ENCODE data around the gene ZNF768. TPM values are rescaled to one million over a fixed set of nuclear protein-coding genes. Genes with fewer than 3 reads are reported as not detected.

Gene ZNF768
- total RNA-seq, 1 donor from 2014 or later = 30.7 TPM

GRCh38 chr16:30535777-30536190 is 9.4 kb upstream of the ZNF768 start:
- peak overlapping the region; percentile 92 for H3K27ac ChIP-seq
- intact Hi-C loops (cut with DNase I) = loop anchor here (2.0 to 10.0 kb wide), 4 partner anchors 23 to 458 kb away; partner anchors contain the start of genes PPP4C, SEPHS2, ZNF764 and ZNF785
- TF ChIP-seq POLR2AphosphoS5 (IDR thresholded peaks at IDR 0.05; ENCODE audit: insufficient read depth in 1 of 2, low read depth in 1 of 2) (no peak), CTCF (IDR thresholded peaks at IDR 0.05) (peak; percentile 32 to 41 (median 34))
- peak overlapping the region; percentile 90 to 92 for H3K4me3 ChIP-seq
- peaks cover 33% of the 10 kb centered on the region for H3K4me1 ChIP-seq
- H3K27me3 ChIP-seq = no peaks in the 10 kb centered on the region
- H3K9me3 ChIP-seq = no peaks in the 10 kb centered on the region
- peaks cover 0 to 10% of the 10 kb centered on the region in 2 donors for H3K36me3 ChIP-seq
- no peak for DNase-seq (ENCODE audit: extremely low spot score in 2 of 2)

GRCh38 chr16:30535106-30535776 is 8.9 kb upstream of the ZNF768 start:
- Histone ChIP-seq H3K27ac (peak overlapping the region; percentile 92), H3K9me3 (no peaks in the 10 kb centered on the region), H3K27me3 (no peaks in the 10 kb centered on the region), H3K4me3 (peak overlapping the region; percentile 90 to 92), H3K4me1 (peaks cover 38% of the 10 kb centered on the region), H3K36me3 (peaks cover 0 to 10% of the 10 kb centered on the region in 2 donors)
- peak in 1 of 2 donors; percentile 50 for TF ChIP-seq POLR2AphosphoS5 (IDR thresholded peaks at IDR 0.05; ENCODE audit: insufficient read depth in 1 of 2, low read depth in 1 of 2)
- no peak for TF ChIP-seq CTCF (IDR thresholded peaks at IDR 0.05)
- TF ChIP-seq POLR2A (IDR thresholded peaks at IDR 0.05) = no peak
- no peak for DNase-seq (ENCODE audit: extremely low spot score in 2 of 2)
- intact Hi-C loops (cut with DNase I) = loop anchor here (2.0 to 10.0 kb wide), 4 partner anchors 24 to 458 kb away; partner anchors contain the start of genes PPP4C, SEPHS2, ZNF764 and ZNF785

GRCh38 chr16:30534368-30535105 is 8.2 kb upstream of the ZNF768 start, which contains the start of gene ZNF747:
ZNF747 (minus strand) TSS chr16:30534858; CDS start chr16:30534679, 179 bp downstream.
- Histone ChIP-seq H3K9me3 (no peaks in the 10 kb centered on the region), H3K27me3 (no peaks in the 10 kb centered on the region), H3K36me3 (peaks cover 0 to 10% of the 10 kb centered on the region in 2 donors), H3K4me1 (peaks cover 38% of the 10 kb centered on the region), H3K4me3 (peak within 1 kb of the TSS; percentile 90 to 92), H3K27ac (peak within 1 kb of the TSS; percentile 92)
- peak; percentile 90 to 96 for TF ChIP-seq POLR2AphosphoS5 (IDR thresholded peaks at IDR 0.05; ENCODE audit: insufficient read depth in 1 of 2, low read depth in 1 of 2)
- peak in 1 of 2 donors; percentile 45 for TF ChIP-seq POLR2A (IDR thresholded peaks at IDR 0.05)
- TF ChIP-seq CTCF (IDR thresholded peaks at IDR 0.05) = peak in 1 of 3 experiments; percentile 21
- intact Hi-C loops (cut with DNase I) = loop anchor here (2.0 to 10.0 kb wide), 4 partner anchors 24 to 457 kb away; partner anchors contain the start of genes PPP4C, SEPHS2, ZNF764 and ZNF785
- DNase-seq (ENCODE audit: extremely low spot score in 2 of 2) = peak in 1 of 2 donors; percentile 94

GRCh38 chr16:30533748-30534367 is 7.5 kb upstream of the ZNF768 start:
- Histone ChIP-seq H3K27ac (peak overlapping the region; percentile 92), H3K4me1 (peaks cover 38% of the 10 kb centered on the region), H3K27me3 (no peaks in the 10 kb centered on the region), H3K36me3 (peaks cover 0 to 10% of the 10 kb centered on the region in 2 donors), H3K4me3 (peak overlapping the region; percentile 90 to 92), H3K9me3 (no peaks in the 10 kb centered on the region)
- DNase-seq (ENCODE audit: extremely low spot score in 2 of 2) = no peak
- intact Hi-C loops (cut with DNase I) = loop anchor here (2.0 to 10.0 kb wide), 3 partner anchors 25 to 89 kb away; partner anchors contain the start of genes SEPHS2, ZNF764 and ZNF785
- no peak for TF ChIP-seq POLR2A (IDR thresholded peaks at IDR 0.05)
- no peak for TF ChIP-seq POLR2AphosphoS5 (IDR thresholded peaks at IDR 0.05; ENCODE audit: insufficient read depth in 1 of 2, low read depth in 1 of 2)
- no peak for TF ChIP-seq CTCF (IDR thresholded peaks at IDR 0.05)

Data from vagina (tissue), 2 donors.